Ishikawa (cell line): ENCODE data around the gene PLCE1.

Experiments used
- CEBPB ChIP-seq: IDR thresholded peaks from 2 replicates; pipeline ENCODE4 v1.6.1; 2012
- EGR1 ChIP-seq: IDR thresholded peaks from 2 replicates; pipeline ENCODE4 v1.6.1; 2012
- FOXM1 ChIP-seq: IDR thresholded peaks from 2 replicates; pipeline ENCODE4 v1.6.1; 2012; ENCODE audit warnings: low read depth, borderline replicate concordance
- YY1 ChIP-seq: IDR thresholded peaks from 2 replicates; pipeline ENCODE4 v1.6.1; 2012; ENCODE audit warnings: low read depth
- TF ChIP-seq, protein P1 (sequence below): IDR thresholded peaks from 2 replicates; pipeline ENCODE4 v1.6.1; 2012
- TF ChIP-seq, protein P2 (sequence below): IDR thresholded peaks from 2 replicates; pipeline ENCODE4 v1.6.1; 2012; ENCODE audit warnings: low read depth, mild to moderate bottlenecking

DNA sequence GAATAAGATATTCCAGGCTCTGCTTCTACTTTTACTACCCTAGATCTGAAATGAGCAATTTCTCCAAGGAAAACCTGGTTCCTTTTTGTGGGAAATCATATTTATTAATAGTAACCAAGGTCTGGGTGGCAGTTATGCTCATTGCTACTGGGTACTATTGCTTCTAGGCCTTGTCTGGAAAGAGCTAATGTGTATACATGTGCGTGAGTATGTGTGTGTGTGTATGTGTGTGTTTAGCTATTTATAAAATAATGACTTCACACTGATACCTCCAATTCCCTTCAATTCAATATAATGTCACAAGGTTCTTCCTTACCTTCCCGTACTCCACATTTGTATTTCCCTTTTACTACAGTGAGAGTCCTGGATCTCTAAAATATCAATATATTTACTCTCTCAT lies 26.0 kb upstream of the PLCE1 start:
- TF ChIP-seq, protein P1, sequence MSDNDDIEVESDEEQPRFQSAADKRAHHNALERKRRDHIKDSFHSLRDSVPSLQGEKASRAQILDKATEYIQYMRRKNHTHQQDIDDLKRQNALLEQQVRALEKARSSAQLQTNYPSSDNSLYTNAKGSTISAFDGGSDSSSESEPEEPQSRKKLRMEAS = no peak
- no peak for TF ChIP-seq YY1
- TF ChIP-seq FOXM1 = no peak
- TF ChIP-seq CEBPB = no peak
- TF ChIP-seq, protein P2, sequence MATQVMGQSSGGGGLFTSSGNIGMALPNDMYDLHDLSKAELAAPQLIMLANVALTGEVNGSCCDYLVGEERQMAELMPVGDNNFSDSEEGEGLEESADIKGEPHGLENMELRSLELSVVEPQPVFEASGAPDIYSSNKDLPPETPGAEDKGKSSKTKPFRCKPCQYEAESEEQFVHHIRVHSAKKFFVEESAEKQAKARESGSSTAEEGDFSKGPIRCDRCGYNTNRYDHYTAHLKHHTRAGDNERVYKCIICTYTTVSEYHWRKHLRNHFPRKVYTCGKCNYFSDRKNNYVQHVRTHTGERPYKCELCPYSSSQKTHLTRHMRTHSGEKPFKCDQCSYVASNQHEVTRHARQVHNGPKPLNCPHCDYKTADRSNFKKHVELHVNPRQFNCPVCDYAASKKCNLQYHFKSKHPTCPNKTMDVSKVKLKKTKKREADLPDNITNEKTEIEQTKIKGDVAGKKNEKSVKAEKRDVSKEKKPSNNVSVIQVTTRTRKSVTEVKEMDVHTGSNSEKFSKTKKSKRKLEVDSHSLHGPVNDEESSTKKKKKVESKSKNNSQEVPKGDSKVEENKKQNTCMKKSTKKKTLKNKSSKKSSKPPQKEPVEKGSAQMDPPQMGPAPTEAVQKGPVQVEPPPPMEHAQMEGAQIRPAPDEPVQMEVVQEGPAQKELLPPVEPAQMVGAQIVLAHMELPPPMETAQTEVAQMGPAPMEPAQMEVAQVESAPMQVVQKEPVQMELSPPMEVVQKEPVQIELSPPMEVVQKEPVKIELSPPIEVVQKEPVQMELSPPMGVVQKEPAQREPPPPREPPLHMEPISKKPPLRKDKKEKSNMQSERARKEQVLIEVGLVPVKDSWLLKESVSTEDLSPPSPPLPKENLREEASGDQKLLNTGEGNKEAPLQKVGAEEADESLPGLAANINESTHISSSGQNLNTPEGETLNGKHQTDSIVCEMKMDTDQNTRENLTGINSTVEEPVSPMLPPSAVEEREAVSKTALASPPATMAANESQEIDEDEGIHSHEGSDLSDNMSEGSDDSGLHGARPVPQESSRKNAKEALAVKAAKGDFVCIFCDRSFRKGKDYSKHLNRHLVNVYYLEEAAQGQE = no peak
- TF ChIP-seq EGR1 = no peak
